Fibroblast of the aortic adventitia (primary cell): ENCODE data around the gene IMMP2L. TPM values are rescaled to one million over a fixed set of nuclear protein-coding genes. Genes with fewer than 3 reads are reported as not detected.
"Not testable (repeated sequence)": the region's sequence is repeated elsewhere in the genome, so short reads cannot be mapped to it uniquely, and the experiment has no call there.

Experiments used
- DNase-seq: peaks from one replicate; pipeline ENCODE4 v3.0.0-alpha.2; 2010; ENCODE audit warnings: low read depth
- H3K4me3 ChIP-seq: 2 replicates; pipeline ENCODE4 v1.5.1; 2011; ENCODE audit warnings: low read depth, mild to moderate bottlenecking, control low read depth, low read length, moderate library complexity
- total RNA-seq: library from RNA; depleted of rRNA; stranded (reverse); fragments of >200 nt; gene quantifications from 2 replicates; pipeline ENCODE4 v1.2.3, GENCODE V29; 2012; ENCODE audit warnings: low replicate concordance
- TF ChIP-seq, protein P1 (sequence below): IDR thresholded peaks from 2 replicates; pipeline ENCODE4 v1.5.1; 2011; ENCODE audit warnings: mild to moderate bottlenecking, low read length, control low read depth, inconsistent platforms; ENCODE audit not compliant: insufficient read depth

The IMMP2L gene
- total RNA-seq, 1 donor, result 9.9 TPM

DNA sequence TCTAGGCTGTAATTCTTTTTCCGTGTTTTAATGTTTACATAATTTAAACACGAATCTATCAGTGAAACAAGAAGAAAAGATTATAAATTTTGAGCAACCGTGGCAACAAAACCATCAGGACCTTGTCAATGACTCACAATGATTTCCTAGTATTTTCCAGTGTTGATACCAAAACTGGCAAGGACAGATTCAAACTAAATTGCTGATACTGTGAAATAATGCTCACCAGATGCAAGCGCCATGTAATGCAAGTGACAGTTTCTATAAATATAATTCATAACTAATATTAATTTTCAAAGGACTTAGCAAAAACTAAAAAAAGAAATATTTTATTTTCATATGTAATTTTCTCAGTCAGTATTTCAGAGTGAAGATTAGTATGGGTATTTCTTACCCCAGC, 267.8 kb downstream of the IMMP2L start:
- TF ChIP-seq, protein P1, sequence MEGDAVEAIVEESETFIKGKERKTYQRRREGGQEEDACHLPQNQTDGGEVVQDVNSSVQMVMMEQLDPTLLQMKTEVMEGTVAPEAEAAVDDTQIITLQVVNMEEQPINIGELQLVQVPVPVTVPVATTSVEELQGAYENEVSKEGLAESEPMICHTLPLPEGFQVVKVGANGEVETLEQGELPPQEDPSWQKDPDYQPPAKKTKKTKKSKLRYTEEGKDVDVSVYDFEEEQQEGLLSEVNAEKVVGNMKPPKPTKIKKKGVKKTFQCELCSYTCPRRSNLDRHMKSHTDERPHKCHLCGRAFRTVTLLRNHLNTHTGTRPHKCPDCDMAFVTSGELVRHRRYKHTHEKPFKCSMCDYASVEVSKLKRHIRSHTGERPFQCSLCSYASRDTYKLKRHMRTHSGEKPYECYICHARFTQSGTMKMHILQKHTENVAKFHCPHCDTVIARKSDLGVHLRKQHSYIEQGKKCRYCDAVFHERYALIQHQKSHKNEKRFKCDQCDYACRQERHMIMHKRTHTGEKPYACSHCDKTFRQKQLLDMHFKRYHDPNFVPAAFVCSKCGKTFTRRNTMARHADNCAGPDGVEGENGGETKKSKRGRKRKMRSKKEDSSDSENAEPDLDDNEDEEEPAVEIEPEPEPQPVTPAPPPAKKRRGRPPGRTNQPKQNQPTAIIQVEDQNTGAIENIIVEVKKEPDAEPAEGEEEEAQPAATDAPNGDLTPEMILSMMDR, result no peak
- DNase-seq, result no peak
- no peak overlapping the region for H3K4me3 ChIP-seq

DNA sequence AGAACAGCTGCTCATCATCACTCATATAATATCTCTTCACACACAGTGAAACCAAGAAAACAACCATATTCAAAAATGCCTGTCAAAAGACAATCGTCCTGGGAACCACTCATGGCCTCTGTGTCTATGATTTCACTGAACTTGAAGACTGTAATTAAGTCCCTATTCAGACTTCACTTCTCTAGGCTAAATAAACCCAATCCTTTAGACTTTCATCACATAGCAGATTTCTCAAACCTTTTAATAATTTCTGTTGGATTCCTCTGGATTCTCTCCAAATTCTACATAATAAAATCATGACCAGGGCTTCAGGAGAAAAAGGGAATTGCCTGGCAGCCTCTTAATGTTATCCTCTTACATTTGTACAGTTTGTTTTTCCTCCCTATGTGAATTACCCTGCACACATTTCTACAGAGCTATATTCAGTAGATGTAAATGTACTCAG, 270.2 kb downstream of the IMMP2L start:
- peak; percentile 50 for DNase-seq
- TF ChIP-seq, protein P1, result no peak
- no peak overlapping the region for H3K4me3 ChIP-seq

DNA sequence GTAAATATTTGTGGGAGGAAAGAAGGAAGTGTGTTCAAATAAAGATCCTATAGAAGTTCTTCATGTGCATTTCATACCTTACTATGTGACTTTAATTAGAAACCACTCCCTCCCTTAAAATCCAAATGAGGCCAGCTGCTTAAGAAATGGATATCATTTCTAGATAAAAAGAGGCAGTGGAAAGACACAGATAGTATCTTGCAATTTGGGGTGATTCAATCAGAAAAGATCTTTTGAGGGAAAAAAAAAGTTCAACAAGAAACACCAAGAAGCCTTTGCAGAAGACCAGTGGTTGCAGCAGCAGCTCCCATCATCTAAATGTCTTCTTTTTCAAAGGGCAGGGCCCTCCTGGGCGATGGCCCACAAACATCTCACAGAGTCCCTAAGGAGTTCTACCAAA, 271.3 kb downstream of the IMMP2L start:
- TF ChIP-seq, protein P1, result no peak
- H3K4me3 ChIP-seq, result no peak overlapping the region
- DNase-seq, result no peak

DNA sequence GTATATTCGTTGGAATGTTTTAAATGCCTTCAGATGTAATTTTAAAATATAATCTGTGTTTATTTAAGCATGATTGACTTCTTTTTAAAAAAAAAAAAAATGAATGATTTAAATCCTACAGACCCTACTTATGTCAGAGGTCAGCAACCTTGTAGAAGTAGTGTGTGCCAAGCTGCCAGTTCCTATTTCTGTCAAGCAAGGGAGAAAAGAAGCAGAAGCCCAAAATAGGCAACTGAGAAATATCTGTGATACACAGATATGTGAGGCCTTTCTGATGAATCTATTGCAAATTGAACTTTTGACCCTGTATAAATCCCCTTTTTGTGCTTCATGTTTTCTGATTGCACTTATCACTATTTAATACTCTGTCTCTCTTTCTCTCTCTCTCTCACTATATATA, 271.9 kb downstream of the IMMP2L start:
- TF ChIP-seq, protein P1, result no peak
- DNase-seq, result no peak
- no peak overlapping the region for H3K4me3 ChIP-seq

DNA sequence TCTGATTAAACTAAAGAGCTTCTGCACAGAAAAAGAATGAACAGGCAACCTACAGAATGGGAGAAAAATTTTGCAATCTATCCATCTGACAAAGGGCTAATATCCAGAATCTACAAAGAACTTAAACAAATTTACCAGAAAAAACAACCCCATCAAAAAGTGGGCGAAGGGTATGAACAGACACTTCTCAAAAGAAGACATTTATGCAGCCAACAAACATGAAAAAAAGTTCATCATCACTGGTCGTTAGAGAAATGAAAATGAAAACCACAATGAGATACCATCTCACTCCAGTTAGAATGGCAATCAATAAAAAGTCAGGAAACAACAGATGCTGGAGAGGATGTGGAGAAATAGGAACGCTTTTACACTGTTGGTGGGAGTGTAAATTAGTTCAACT, 273.9 kb downstream of the IMMP2L start:
- DNase-seq, H3K4me3 ChIP-seq: not testable (repeated sequence)

DNA sequence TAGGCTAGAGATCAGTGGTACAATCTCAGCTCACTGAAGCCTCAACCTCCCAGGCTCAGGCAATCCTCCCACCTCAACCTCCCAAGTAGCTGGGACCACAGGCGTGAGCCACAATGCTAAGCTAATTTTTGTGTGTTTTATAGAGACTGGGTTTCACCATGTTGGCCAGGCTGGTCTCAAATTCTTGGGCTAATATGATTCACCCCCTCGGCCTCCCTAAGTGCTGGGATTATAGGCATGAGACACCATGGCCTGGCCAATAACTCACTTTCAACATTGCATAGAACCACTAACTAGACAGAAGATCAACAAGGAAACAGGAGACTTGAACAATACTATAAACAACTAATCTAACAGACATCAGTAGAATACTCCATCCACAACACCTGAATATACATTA, 279.7 kb downstream of the IMMP2L start:
- TF ChIP-seq, protein P1, result no peak
- no peak overlapping the region for H3K4me3 ChIP-seq
- no peak for DNase-seq

DNA sequence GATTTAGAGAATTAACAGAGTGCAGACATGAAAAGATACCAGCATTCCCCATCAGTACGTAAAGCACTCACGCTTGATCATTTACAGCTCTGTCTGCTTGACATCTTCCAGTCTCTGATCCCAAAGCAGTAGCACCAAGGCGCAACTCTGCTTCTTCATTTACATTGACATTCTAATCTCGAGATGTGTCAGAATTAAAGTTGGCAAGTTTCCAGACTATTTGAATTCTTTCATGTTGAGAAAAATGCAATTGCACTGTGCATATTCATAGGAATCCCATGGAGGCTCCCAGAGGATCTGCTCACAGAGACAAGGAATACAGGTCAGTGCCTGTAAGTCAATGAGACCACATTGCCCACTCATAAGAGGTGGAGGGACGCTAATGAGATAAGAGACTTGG, 287.4 kb downstream of the IMMP2L start:
- peak; percentile 21 for DNase-seq
- no peak overlapping the region for H3K4me3 ChIP-seq
- TF ChIP-seq, protein P1, result no peak
